HEK293 (cell line): ENCODE measurements around the gene NAT14.

ENCODE experiments used
- BCL11B ChIP-seq: fragments of 450-650 bp; formaldehyde crosslinking; IDR thresholded peaks from 2 replicates; pipeline ENCODE4 v1.5.1; 2016; ENCODE audit warnings: low read depth, missing biosample characterization, missing genetic modification characterization
- MYNN ChIP-seq: fragments of 450-650 bp; formaldehyde crosslinking; IDR thresholded peaks from 2 replicates; pipeline ENCODE4 v1.5.1; 2016; ENCODE audit warnings: missing biosample characterization, missing genetic modification characterization, borderline replicate concordance
- OSR2 ChIP-seq: fragments of 450-650 bp; formaldehyde crosslinking; IDR thresholded peaks from 2 replicates; pipeline ENCODE4 v1.5.1; 2016; ENCODE audit warnings: missing biosample characterization, missing genetic modification characterization
- SCRT1 ChIP-seq: fragments of 450-650 bp; formaldehyde crosslinking; IDR thresholded peaks from 2 replicates; pipeline ENCODE4 v1.5.1; 2016; ENCODE audit warnings: missing biosample characterization, missing genetic modification characterization, borderline replicate concordance
- ZBTB17 ChIP-seq: fragments of 450-650 bp; formaldehyde crosslinking; IDR thresholded peaks from 2 replicates; pipeline ENCODE4 v1.5.1; 2016; ENCODE audit warnings: missing biosample characterization, missing genetic modification characterization
- ZIC2 ChIP-seq: fragments of 450-650 bp; formaldehyde crosslinking; IDR thresholded peaks from 2 replicates; pipeline ENCODE4 v1.5.1; 2016; ENCODE audit warnings: missing biosample characterization, missing genetic modification characterization
- ZNF184 ChIP-seq: fragments of 450-650 bp; IDR thresholded peaks from 2 replicates; pipeline ENCODE4 v1.5.1; 2018; ENCODE audit warnings: missing biosample characterization, mild to moderate bottlenecking, missing genetic modification characterization
- ZNF302 ChIP-seq: fragments of 450-650 bp; formaldehyde crosslinking; IDR thresholded peaks from 2 replicates; pipeline ENCODE4 v1.5.1; 2016; ENCODE audit warnings: missing biosample characterization, missing genetic modification characterization, low read depth
- ZNF335 ChIP-seq: fragments of 450-650 bp; formaldehyde crosslinking; conservative IDR thresholded peaks from 2 replicates; pipeline ENCODE4 v1.5.1; 2016; ENCODE audit warnings: missing biosample characterization, missing genetic modification characterization
- ZNF354C ChIP-seq: fragments of 450-650 bp; formaldehyde crosslinking; IDR thresholded peaks from 2 replicates; pipeline ENCODE4 v1.5.1; 2016; ENCODE audit warnings: missing biosample characterization, missing genetic modification characterization, low read depth, borderline replicate concordance
- ZNF37A ChIP-seq: fragments of 450-650 bp; IDR thresholded peaks from 2 replicates; pipeline ENCODE4 v1.5.1; 2018; ENCODE audit warnings: missing biosample characterization, missing genetic modification characterization
- ZNF561 ChIP-seq: fragments of 450-650 bp; IDR thresholded peaks from 2 replicates; pipeline ENCODE4 v1.5.1; 2018; ENCODE audit warnings: missing biosample characterization, missing genetic modification characterization, borderline replicate concordance
- ZNF76 ChIP-seq: fragments of 450-650 bp; formaldehyde crosslinking; IDR thresholded peaks from 2 replicates; pipeline ENCODE4; 2016; ENCODE audit warnings: low read depth, missing biosample characterization, missing genetic modification characterization, borderline replicate concordance
- ZNF777 ChIP-seq: fragments of 450-650 bp; formaldehyde crosslinking; IDR thresholded peaks from 2 replicates; pipeline ENCODE4 v1.5.1; 2017; ENCODE audit warnings: missing biosample characterization, missing genetic modification characterization, borderline replicate concordance
- ZNF792 ChIP-seq: fragments of 450-650 bp; formaldehyde crosslinking; IDR thresholded peaks from 2 replicates; pipeline ENCODE4 v1.5.1; 2016; ENCODE audit warnings: missing biosample characterization, missing genetic modification characterization
- ZSCAN30 ChIP-seq: fragments of 450-650 bp; IDR thresholded peaks from 2 replicates; pipeline ENCODE4 v1.5.1; 2018; ENCODE audit warnings: missing biosample characterization, mild to moderate bottlenecking, missing genetic modification characterization, moderate library complexity
- TF ChIP-seq, protein P1 (sequence below): fragments of 450-650 bp; formaldehyde crosslinking; IDR thresholded peaks from 2 replicates; pipeline ENCODE4 v1.5.1; 2016; ENCODE audit warnings: missing biosample characterization, missing genetic modification characterization, borderline replicate concordance
- TF ChIP-seq, protein P2 (sequence below): fragments of 450-650 bp; formaldehyde crosslinking; IDR thresholded peaks from 2 replicates; pipeline ENCODE4 v1.5.1; 2016; ENCODE audit warnings: missing biosample characterization, missing genetic modification characterization
- TF ChIP-seq, protein P3 (sequence below): fragments of 450-650 bp; formaldehyde crosslinking; IDR thresholded peaks from 2 replicates; pipeline ENCODE4 v1.5.1; 2016; ENCODE audit warnings: missing biosample characterization, missing genetic modification characterization, borderline replicate concordance
- TF ChIP-seq, protein P4 (sequence below): fragments of 450-650 bp; formaldehyde crosslinking; IDR thresholded peaks from 2 replicates; pipeline ENCODE4 v1.5.1; 2017; ENCODE audit warnings: missing biosample characterization, missing genetic modification characterization
- TF ChIP-seq, protein P5 (sequence below): fragments of 450-650 bp; formaldehyde crosslinking; IDR thresholded peaks from 2 replicates; pipeline ENCODE4 v1.5.1; 2016; ENCODE audit warnings: missing biosample characterization, missing genetic modification characterization
- TF ChIP-seq, protein P6 (sequence below): fragments of 450-650 bp; formaldehyde crosslinking; IDR thresholded peaks from 2 replicates; pipeline ENCODE4 v1.5.1; 2016; ENCODE audit warnings: missing biosample characterization, missing genetic modification characterization
- TF ChIP-seq, protein P7 (sequence below): fragments of 450-650 bp; IDR thresholded peaks from 2 replicates; pipeline ENCODE4 v1.5.1; 2018; ENCODE audit warnings: missing biosample characterization, mild to moderate bottlenecking, missing genetic modification characterization
- TF ChIP-seq, protein P8 (sequence below): fragments of 450-650 bp; formaldehyde crosslinking; IDR thresholded peaks from 2 replicates; pipeline ENCODE4 v1.5.1; 2016; ENCODE audit warnings: missing biosample characterization, missing genetic modification characterization

Gene NAT14

DNA sequence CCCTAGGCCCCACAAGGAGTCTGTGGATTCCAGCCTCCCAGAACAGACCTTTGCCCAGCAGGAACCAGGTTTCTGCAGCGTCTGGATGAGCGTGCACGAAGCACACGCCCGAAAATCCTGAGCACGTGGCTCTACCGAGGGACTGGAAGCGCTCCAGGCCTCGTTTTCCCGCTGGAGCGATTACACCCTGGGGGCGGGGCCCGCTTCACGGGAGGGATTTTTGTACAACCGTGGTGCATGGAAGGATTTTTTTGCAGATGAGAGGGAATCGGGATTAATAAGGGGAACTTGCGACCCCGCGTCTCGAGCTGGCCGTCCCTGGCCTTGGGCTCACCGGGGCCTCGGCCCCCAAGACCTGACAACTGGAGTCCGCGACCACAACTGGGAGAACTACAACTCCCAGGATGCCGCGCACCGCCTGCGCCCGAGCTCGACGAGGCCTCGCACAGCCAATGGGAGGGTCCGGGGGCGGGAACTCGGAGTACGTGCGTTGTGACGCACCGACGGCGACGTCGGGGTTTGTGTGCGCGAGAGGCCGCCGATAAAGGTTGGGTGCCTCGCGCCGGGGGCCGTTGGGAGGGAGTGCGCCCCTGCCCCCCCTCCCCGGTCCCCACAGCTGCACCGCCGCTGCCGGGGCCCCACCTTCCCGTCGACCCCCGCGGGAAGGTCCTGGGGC lies 8.8 kb upstream of the NAT14 start, which contains the start of gene ZNF628 (continued):
- TF ChIP-seq, protein P1, sequence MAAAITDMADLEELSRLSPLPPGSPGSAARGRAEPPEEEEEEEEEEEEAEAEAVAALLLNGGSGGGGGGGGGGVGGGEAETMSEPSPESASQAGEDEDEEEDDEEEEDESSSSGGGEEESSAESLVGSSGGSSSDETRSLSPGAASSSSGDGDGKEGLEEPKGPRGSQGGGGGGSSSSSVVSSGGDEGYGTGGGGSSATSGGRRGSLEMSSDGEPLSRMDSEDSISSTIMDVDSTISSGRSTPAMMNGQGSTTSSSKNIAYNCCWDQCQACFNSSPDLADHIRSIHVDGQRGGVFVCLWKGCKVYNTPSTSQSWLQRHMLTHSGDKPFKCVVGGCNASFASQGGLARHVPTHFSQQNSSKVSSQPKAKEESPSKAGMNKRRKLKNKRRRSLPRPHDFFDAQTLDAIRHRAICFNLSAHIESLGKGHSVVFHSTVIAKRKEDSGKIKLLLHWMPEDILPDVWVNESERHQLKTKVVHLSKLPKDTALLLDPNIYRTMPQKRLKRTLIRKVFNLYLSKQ (tag by site-specific recombination), result no peak
- TF ChIP-seq, protein P2, sequence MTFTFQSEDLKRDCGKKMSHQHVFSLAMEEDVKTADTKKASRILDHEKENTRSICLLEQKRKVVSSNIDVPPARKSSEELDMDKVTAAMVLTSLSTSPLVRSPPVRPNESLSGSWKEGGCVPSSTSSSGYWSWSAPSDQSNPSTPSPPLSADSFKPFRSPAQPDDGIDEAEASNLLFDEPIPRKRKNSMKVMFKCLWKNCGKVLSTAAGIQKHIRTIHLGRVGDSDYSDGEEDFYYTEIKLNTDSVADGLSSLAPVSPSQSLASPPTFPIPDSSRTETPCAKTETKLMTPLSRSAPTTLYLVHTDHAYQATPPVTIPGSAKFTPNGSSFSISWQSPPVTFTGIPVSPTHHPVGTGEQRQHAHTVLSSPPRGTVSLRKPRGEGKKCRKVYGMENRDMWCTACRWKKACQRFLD (tag by site-specific recombination), result no peak
- TF ChIP-seq ZNF76 (tag by site-specific recombination) (peak; percentile 96), ZNF335 (tag by site-specific recombination) (peak; percentile 99), ZSCAN30 (peak; percentile 93), ZNF792 (tag by site-specific recombination) (no peak), SCRT1 (tag by site-specific recombination) (no peak), ZNF184 (no peak), ZNF302 (tag by site-specific recombination) (no peak), BCL11B (tag by site-specific recombination) (no peak), ZNF37A (no peak), MYNN (no peak), ZIC2 (peak; percentile 48), ZBTB17 (tag by site-specific recombination) (peak; percentile 93), ZNF777 (tag by site-specific recombination) (no peak), ZNF561 (peak; percentile 80; the same call in 1 of the 2 replicates), ZNF354C (tag by site-specific recombination) (no peak), OSR2 (no peak)
- TF ChIP-seq, protein P3, sequence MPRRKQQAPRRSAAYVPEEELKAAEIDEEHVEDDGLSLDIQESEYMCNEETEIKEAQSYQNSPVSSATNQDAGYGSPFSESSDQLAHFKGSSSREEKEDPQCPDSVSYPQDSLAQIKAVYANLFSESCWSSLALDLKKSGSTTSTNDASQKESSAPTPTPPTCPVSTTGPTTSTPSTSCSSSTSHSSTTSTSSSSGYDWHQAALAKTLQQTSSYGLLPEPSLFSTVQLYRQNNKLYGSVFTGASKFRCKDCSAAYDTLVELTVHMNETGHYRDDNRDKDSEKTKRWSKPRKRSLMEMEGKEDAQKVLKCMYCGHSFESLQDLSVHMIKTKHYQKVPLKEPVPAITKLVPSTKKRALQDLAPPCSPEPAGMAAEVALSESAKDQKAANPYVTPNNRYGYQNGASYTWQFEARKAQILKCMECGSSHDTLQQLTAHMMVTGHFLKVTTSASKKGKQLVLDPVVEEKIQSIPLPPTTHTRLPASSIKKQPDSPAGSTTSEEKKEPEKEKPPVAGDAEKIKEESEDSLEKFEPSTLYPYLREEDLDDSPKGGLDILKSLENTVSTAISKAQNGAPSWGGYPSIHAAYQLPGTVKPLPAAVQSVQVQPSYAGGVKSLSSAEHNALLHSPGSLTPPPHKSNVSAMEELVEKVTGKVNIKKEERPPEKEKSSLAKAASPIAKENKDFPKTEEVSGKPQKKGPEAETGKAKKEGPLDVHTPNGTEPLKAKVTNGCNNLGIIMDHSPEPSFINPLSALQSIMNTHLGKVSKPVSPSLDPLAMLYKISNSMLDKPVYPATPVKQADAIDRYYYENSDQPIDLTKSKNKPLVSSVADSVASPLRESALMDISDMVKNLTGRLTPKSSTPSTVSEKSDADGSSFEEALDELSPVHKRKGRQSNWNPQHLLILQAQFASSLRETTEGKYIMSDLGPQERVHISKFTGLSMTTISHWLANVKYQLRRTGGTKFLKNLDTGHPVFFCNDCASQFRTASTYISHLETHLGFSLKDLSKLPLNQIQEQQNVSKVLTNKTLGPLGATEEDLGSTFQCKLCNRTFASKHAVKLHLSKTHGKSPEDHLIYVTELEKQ, result no peak
- TF ChIP-seq, protein P4, sequence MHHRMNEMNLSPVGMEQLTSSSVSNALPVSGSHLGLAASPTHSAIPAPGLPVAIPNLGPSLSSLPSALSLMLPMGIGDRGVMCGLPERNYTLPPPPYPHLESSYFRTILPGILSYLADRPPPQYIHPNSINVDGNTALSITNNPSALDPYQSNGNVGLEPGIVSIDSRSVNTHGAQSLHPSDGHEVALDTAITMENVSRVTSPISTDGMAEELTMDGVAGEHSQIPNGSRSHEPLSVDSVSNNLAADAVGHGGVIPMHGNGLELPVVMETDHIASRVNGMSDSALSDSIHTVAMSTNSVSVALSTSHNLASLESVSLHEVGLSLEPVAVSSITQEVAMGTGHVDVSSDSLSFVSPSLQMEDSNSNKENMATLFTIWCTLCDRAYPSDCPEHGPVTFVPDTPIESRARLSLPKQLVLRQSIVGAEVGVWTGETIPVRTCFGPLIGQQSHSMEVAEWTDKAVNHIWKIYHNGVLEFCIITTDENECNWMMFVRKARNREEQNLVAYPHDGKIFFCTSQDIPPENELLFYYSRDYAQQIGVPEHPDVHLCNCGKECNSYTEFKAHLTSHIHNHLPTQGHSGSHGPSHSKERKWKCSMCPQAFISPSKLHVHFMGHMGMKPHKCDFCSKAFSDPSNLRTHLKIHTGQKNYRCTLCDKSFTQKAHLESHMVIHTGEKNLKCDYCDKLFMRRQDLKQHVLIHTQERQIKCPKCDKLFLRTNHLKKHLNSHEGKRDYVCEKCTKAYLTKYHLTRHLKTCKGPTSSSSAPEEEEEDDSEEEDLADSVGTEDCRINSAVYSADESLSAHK (tag by site-specific recombination), result no peak; the same call in 1 of the 2 replicates
- TF ChIP-seq, protein P5, sequence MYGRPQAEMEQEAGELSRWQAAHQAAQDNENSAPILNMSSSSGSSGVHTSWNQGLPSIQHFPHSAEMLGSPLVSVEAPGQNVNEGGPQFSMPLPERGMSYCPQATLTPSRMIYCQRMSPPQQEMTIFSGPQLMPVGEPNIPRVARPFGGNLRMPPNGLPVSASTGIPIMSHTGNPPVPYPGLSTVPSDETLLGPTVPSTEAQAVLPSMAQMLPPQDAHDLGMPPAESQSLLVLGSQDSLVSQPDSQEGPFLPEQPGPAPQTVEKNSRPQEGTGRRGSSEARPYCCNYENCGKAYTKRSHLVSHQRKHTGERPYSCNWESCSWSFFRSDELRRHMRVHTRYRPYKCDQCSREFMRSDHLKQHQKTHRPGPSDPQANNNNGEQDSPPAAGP (tag by site-specific recombination), result peak; percentile 80
- TF ChIP-seq, protein P6, sequence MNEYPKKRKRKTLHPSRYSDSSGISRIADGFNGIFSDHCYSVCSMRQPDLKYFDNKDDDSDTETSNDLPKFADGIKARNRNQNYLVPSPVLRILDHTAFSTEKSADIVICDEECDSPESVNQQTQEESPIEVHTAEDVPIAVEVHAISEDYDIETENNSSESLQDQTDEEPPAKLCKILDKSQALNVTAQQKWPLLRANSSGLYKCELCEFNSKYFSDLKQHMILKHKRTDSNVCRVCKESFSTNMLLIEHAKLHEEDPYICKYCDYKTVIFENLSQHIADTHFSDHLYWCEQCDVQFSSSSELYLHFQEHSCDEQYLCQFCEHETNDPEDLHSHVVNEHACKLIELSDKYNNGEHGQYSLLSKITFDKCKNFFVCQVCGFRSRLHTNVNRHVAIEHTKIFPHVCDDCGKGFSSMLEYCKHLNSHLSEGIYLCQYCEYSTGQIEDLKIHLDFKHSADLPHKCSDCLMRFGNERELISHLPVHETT, result no peak
- TF ChIP-seq, protein P7, sequence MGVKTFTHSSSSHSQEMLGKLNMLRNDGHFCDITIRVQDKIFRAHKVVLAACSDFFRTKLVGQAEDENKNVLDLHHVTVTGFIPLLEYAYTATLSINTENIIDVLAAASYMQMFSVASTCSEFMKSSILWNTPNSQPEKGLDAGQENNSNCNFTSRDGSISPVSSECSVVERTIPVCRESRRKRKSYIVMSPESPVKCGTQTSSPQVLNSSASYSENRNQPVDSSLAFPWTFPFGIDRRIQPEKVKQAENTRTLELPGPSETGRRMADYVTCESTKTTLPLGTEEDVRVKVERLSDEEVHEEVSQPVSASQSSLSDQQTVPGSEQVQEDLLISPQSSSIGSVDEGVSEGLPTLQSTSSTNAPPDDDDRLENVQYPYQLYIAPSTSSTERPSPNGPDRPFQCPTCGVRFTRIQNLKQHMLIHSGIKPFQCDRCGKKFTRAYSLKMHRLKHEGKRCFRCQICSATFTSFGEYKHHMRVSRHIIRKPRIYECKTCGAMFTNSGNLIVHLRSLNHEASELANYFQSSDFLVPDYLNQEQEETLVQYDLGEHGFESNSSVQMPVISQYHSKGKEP (tag by site-specific recombination), result no peak
- TF ChIP-seq, protein P8, sequence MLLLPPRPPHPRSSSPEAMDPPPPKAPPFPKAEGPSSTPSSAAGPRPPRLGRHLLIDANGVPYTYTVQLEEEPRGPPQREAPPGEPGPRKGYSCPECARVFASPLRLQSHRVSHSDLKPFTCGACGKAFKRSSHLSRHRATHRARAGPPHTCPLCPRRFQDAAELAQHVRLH, result peak; percentile 81; the same call in 1 of the 2 replicates
